HUDEP-2 (cell line): ENCODE results near the gene SLC45A1.

Source experiments
- DNase-seq, 76 experiments: peaks; one replicate each; lab custom pipeline; 2025; ENCODE audit not compliant: unreplicated experiment in 76 of 76; lab: John Stamatoyannopoulos, UW

The SLC45A1 gene

GRCh38 chr1:8351693-8352470 lies 34.0 kb downstream of the SLC45A1 start:
- DNase-seq, result peak in 5 of 76 experiments; percentile 3 to 21 (median 17)

GRCh38 chr1:8352471-8352845 lies 34.5 kb downstream of the SLC45A1 start:
- no peak for DNase-seq

- DNase-seq, result no peak
Observed at GRCh38 chr1:8352886-8353785, 35.2 kb downstream of the SLC45A1 start.

- no peak for DNase-seq
Observed at GRCh38 chr1:8354038-8354437, 36.1 kb downstream of the SLC45A1 start.

GRCh38 chr1:8355439-8356255 lies 37.7 kb downstream of the SLC45A1 start:
- no peak for DNase-seq

- no peak for DNase-seq
Observed at GRCh38 chr1:8356256-8357209, 38.6 kb downstream of the SLC45A1 start.

- peak in 60 of 76 experiments; percentile 1 to 60 (median 37) for DNase-seq
Observed at GRCh38 chr1:8357329-8358101, 39.6 kb downstream of the SLC45A1 start.

- DNase-seq, result no peak
Observed at GRCh38 chr1:8358241-8358896, 40.5 kb downstream of the SLC45A1 start.

- no peak for DNase-seq
Observed at GRCh38 chr1:8358897-8359616, 41.1 kb downstream of the SLC45A1 start.

GRCh38 chr1:8359617-8360481 lies 41.9 kb downstream of the SLC45A1 start:
- no peak for DNase-seq

- DNase-seq, result no peak
Observed at GRCh38 chr1:8360493-8361197, 42.7 kb downstream of the SLC45A1 start.

GRCh38 chr1:8361198-8361849 lies 43.4 kb downstream of the SLC45A1 start:
- DNase-seq, result no peak

- DNase-seq, result no peak
Observed at GRCh38 chr1:8362701-8363101, 44.8 kb downstream of the SLC45A1 start.

GRCh38 chr1:8363186-8363766 lies 45.4 kb downstream of the SLC45A1 start:
- DNase-seq, result no peak

GRCh38 chr1:8363767-8364301 lies 45.9 kb downstream of the SLC45A1 start:
- DNase-seq, result no peak
